T-helper 1 cell (primary cell): Measurements from ENCODE around the gene GNAT3.

ENCODE experiments used
- DNase-seq, 5 donors: peaks; one replicate each; pipeline ENCODE4 v3.0.0-alpha.2; 2012 to 2020

Gene GNAT3

GRCh38 chr7:80499350-80499953, 12.4 kb downstream of the GNAT3 start:
- DNase-seq, result no peak

- no peak for DNase-seq
These were observed 13.1 kb downstream of the GNAT3 start for GRCh38 chr7:80498481-80499349.

GRCh38 chr7:80496586-80496985, 15.3 kb downstream of the GNAT3 start:
- no peak for DNase-seq

- DNase-seq, result no peak
These were observed 18.6 kb downstream of the GNAT3 start for GRCh38 chr7:80493121-80493849.

GRCh38 chr7:80491462-80491861, 20.4 kb downstream of the GNAT3 start:
- DNase-seq, result no peak

GRCh38 chr7:80488851-80489370, 23.0 kb downstream of the GNAT3 start:
- DNase-seq, result no peak

GRCh38 chr7:80488406-80488805, 23.5 kb downstream of the GNAT3 start:
- DNase-seq, result no peak

GRCh38 chr7:80485721-80486120, 26.1 kb downstream of the GNAT3 start:
- DNase-seq, result no peak

GRCh38 chr7:80482950-80483349, 28.9 kb downstream of the GNAT3 start:
- no peak for DNase-seq

- DNase-seq, result no peak
These were observed 30.5 kb downstream of the GNAT3 start for GRCh38 chr7:80481196-80481884.

- DNase-seq, result no peak
These were observed 31.3 kb downstream of the GNAT3 start for GRCh38 chr7:80480566-80480965.

- DNase-seq, result no peak
These were observed 33.2 kb downstream of the GNAT3 start for GRCh38 chr7:80478683-80479082.

- DNase-seq, result no peak
These were observed 35.8 kb downstream of the GNAT3 start for GRCh38 chr7:80476035-80476434.

- DNase-seq, result no peak
These were observed 36.5 kb downstream of the GNAT3 start for GRCh38 chr7:80475383-80475782.

- DNase-seq, result no peak
These were observed 38.1 kb downstream of the GNAT3 start for GRCh38 chr7:80473751-80474150.

- no peak for DNase-seq
These were observed 39.2 kb downstream of the GNAT3 start for GRCh38 chr7:80472491-80473200.

- no peak for DNase-seq
These were observed 42.7 kb downstream of the GNAT3 start for GRCh38 chr7:80468931-80469714.

- no peak for DNase-seq
These were observed 44.8 kb downstream of the GNAT3 start for GRCh38 chr7:80467069-80467468.

GRCh38 chr7:80466636-80467035, 45.2 kb downstream of the GNAT3 start:
- no peak for DNase-seq

- DNase-seq, result no peak
These were observed 47.7 kb downstream of the GNAT3 start for GRCh38 chr7:80464211-80464610.

- no peak for DNase-seq
These were observed 48.5 kb downstream of the GNAT3 start for GRCh38 chr7:80463272-80463920.
